Keratinocyte (primary cell): ENCODE data around the gene ACTL7B.

Experiments used
- CTCF ChIP-seq, 3 experiments: IDR thresholded peaks in 1 of 3; conservative IDR thresholded peaks in 1 of 3; optimal IDR thresholded peaks in 1 of 3; 2 replicates in 2 of 3; 3 replicates in 1 of 3; pipeline versions ENCODE3 to v1.5.1; 2011; ENCODE audit warnings: low read length in 3 of 3, mild to moderate bottlenecking in 3 of 3, moderate library complexity in 2 of 3, control low read depth in 1 of 3, inconsistent platforms in 1 of 3; ENCODE audit not compliant: insufficient read depth in 2 of 3; ENCODE audit errors: extremely low read depth in 1 of 3
- EZH2 ChIP-seq: IDR thresholded peaks from one replicate; pipeline ENCODE4 v1.6.1; 2012; ENCODE audit warnings: inconsistent platforms, mild to moderate bottlenecking, low read length, moderate library complexity

- TF ChIP-seq CTCF (optimal IDR thresholded peaks at IDR 0.05 in 1 of 3, IDR thresholded peaks at IDR 0.05 in 1 of 3, conservative IDR thresholded peaks at IDR 0.05 in 1 of 3; ENCODE audit: extremely low read depth in 1 of 3, insufficient read depth in 2 of 3, low read length in 3 of 3) (peak in 1 of 3 experiments; percentile 22), EZH2 (no peak)
Observed at GRCh38 chr9:108889649-108890067, 33.9 kb upstream of the ACTL7B start.
